ENCODE measurements around the gene PTGIR. TPM values are rescaled to one million over a fixed set of nuclear protein-coding genes. Genes with fewer than 3 reads are reported as not detected.

The PTGIR gene
- total RNA-seq, 2 experiments from 2014 or later = 45.4 to 48.8 TPM

- Mint-ChIP-seq H3K4me3 (peak overlapping the region; percentile 31), H3K27me3 (no peaks in the 10 kb centered on the region), H3K4me1 (ENCODE audit: low read depth) (peaks cover 61% of the 10 kb centered on the region), H3K9me3 (no peaks in the 10 kb centered on the region), H3K27ac (peak overlapping the region; percentile 72), H3K36me3 (ENCODE audit: low read depth) (peaks cover 58% of the 10 kb centered on the region)
- ChIA-PET CTCF (interaction anchor here (1.2 to 19.7 kb wide), 7 partner anchors 9 to 143 kb away, joined by 4 to 300 read pairs (median 10); partner anchors contain the start of genes CALM3 and DACT3), POLR2A (interaction anchor here (0.6 to 14.9 kb wide), 21 partner anchors 6 to 646 kb away, joined by 3 to 232 read pairs (median 4); partner anchors contain the start of genes CALM3, DACT3, GNG8 and PTGIR)
- TF ChIP-seq CTCF (IDR thresholded peaks at IDR 0.05) = no peak
- intact Hi-C loops (cut with micrococcal nuclease) = loop anchor here (10.0 kb wide), 1 partner anchor 114 kb away; no protein-coding TSS in a partner anchor
- DNase-seq (peak; percentile 49), ATAC-seq (peak; percentile 17)
Observed at GRCh38 chr19:46610851-46611770, 13.8 kb downstream of the PTGIR start.

- DNase-seq (no peak), ATAC-seq (no peak)
- peaks cover 63% of the 10 kb centered on the region for H3K36me3 Mint-ChIP-seq (ENCODE audit: low read depth)
- POLR2A ChIA-PET = interaction anchor here (1.1 to 14.9 kb wide), 9 partner anchors 5 to 113 kb away, joined by 3 to 232 read pairs (median 4); partner anchors contain the start of genes CALM3 and DACT3
- H3K4me3 Mint-ChIP-seq = no peak overlapping the region
- intact Hi-C loops (cut with micrococcal nuclease) = loop anchor here (10.0 kb wide), 1 partner anchor 114 kb away; no protein-coding TSS in a partner anchor
- peak overlapping the region; percentile 72 for H3K27ac Mint-ChIP-seq
- H3K27me3 Mint-ChIP-seq = no peaks in the 10 kb centered on the region
- no peak for TF ChIP-seq CTCF (IDR thresholded peaks at IDR 0.05)
- no peaks in the 10 kb centered on the region for H3K9me3 Mint-ChIP-seq
- H3K4me1 Mint-ChIP-seq (ENCODE audit: low read depth) = peaks cover 59% of the 10 kb centered on the region
- CTCF ChIA-PET = interaction anchor here (1.4 to 19.7 kb wide), 5 partner anchors 9 to 73 kb away, joined by 4 to 300 read pairs (median 23); partner anchors contain the start of genes CALM3 and DACT3
Observed at GRCh38 chr19:46610413-46610775, 14.5 kb downstream of the PTGIR start.

- H3K4me1 Mint-ChIP-seq (ENCODE audit: low read depth) = peaks cover 61% of the 10 kb centered on the region
- H3K27me3 Mint-ChIP-seq = no peaks in the 10 kb centered on the region
- H3K27ac Mint-ChIP-seq = peak overlapping the region; percentile 5
- no peak overlapping the region for H3K4me3 Mint-ChIP-seq
- peaks cover 63% of the 10 kb centered on the region for H3K36me3 Mint-ChIP-seq (ENCODE audit: low read depth)
- CTCF ChIA-PET = interaction anchor here (2.9 to 19.7 kb wide), 3 partner anchors 8 to 72 kb away, joined by 10 to 300 read pairs (median 56); partner anchors contain the start of genes CALM3 and DACT3
- no peak for TF ChIP-seq CTCF (IDR thresholded peaks at IDR 0.05)
- no peaks in the 10 kb centered on the region for H3K9me3 Mint-ChIP-seq
- ATAC-seq (no peak), DNase-seq (no peak)
- intact Hi-C loops (cut with micrococcal nuclease) = loop anchor here (10.0 kb wide), 1 partner anchor 115 kb away; no protein-coding TSS in a partner anchor
- POLR2A ChIA-PET = interaction anchor here (1.2 to 14.9 kb wide), 6 partner anchors 5 to 113 kb away, joined by 3 to 232 read pairs (median 14); partner anchors contain the start of genes CALM3 and DACT3
Observed at GRCh38 chr19:46609511-46610412, 15.1 kb downstream of the PTGIR start.

- Mint-ChIP-seq H3K27ac (peak overlapping the region; percentile 5), H3K4me1 (ENCODE audit: low read depth) (peaks cover 58% of the 10 kb centered on the region), H3K36me3 (ENCODE audit: low read depth) (peaks cover 66% of the 10 kb centered on the region), H3K9me3 (no peaks in the 10 kb centered on the region), H3K27me3 (no peaks in the 10 kb centered on the region), H3K4me3 (no peak overlapping the region)
- POLR2A ChIA-PET = interaction anchor here (1.1 to 14.9 kb wide), 4 partner anchors 4 to 18 kb away, joined by 3 to 232 read pairs (median 118); partner anchors contain the start of gene CALM3
- ATAC-seq (no peak), DNase-seq (no peak)
- CTCF ChIA-PET = interaction anchor here (19.7 kb wide), 1 partner anchor 54 kb away, joined by 300 read pairs; the partner anchor contains the start of gene DACT3
- no peak for TF ChIP-seq CTCF (IDR thresholded peaks at IDR 0.05)
- intact Hi-C loops (cut with micrococcal nuclease) = no loop called here
Observed at GRCh38 chr19:46608581-46609345, 16.1 kb downstream of the PTGIR start.

All from activated CD8-positive, alpha-beta T cell treated with anti-CD3 and anti-CD28 coated beads for 36 hours (primary cell).